H9 (cell line): ENCODE data around the gene SLC26A2. TPM values are rescaled to one million over a fixed set of nuclear protein-coding genes. Genes with fewer than 3 reads are reported as not detected.

Experiments used
- DNase-seq: peaks from one replicate; pipeline ENCODE4 v3.0.0-alpha.2; 2017
- H2AFZ ChIP-seq: one replicate; pipeline ENCODE4 v1.6.1; 2013; ENCODE audit warnings: mild to moderate bottlenecking, low read length, control low read depth, moderate library complexity
- H2AK5ac ChIP-seq: 2 replicates; pipeline ENCODE4 v1.6.1; 2013; ENCODE audit warnings: low read length, control low read depth, mixed read lengths; ENCODE audit not compliant: insufficient read length
- H2BK120ac ChIP-seq: one replicate; pipeline ENCODE4 v1.6.1; 2013; ENCODE audit warnings: low read depth, mild to moderate bottlenecking, low read length, control low read depth, inconsistent platforms; ENCODE audit not compliant: poor library complexity, severe bottlenecking
- H2BK12ac ChIP-seq: 2 replicates; pipeline ENCODE4 v1.6.1; 2013; ENCODE audit warnings: low read length, control low read depth, mixed read lengths, low read depth; ENCODE audit not compliant: insufficient read length
- H2BK15ac ChIP-seq: 2 replicates; pipeline ENCODE4 v1.6.1; 2013; ENCODE audit warnings: low read depth, low read length, control low read depth
- H2BK20ac ChIP-seq: one replicate; pipeline ENCODE4 v1.6.1; 2013; ENCODE audit warnings: low read depth, mild to moderate bottlenecking, low read length, control low read depth, inconsistent platforms; ENCODE audit not compliant: poor library complexity, severe bottlenecking
- H2BK5ac ChIP-seq: 2 replicates; pipeline ENCODE4 v1.6.1; 2013; ENCODE audit warnings: low read length, control low read depth, mixed read lengths; ENCODE audit not compliant: insufficient read length
- H3K14ac ChIP-seq: 2 replicates; pipeline ENCODE4 v1.6.1; 2013; ENCODE audit warnings: low read length, control low read depth; ENCODE audit not compliant: insufficient read depth
- H3K18ac ChIP-seq: 2 replicates; pipeline ENCODE4 v1.6.1; 2013; ENCODE audit warnings: low read depth, mild to moderate bottlenecking, mixed read lengths, low read length, control low read depth; ENCODE audit not compliant: insufficient read length
- H3K23ac ChIP-seq: 2 replicates; pipeline ENCODE4 v1.6.1; 2013; ENCODE audit warnings: low read length, control low read depth, mixed read lengths, low read depth; ENCODE audit not compliant: insufficient read length
- H3K23me2 ChIP-seq: 2 replicates; pipeline ENCODE4 v1.6.1; 2013; ENCODE audit warnings: low read depth, mild to moderate bottlenecking, mixed read lengths, low read length, control low read depth; ENCODE audit not compliant: insufficient read length, poor library complexity, severe bottlenecking
- H3K27ac ChIP-seq: 2 replicates; pipeline ENCODE4 v1.5.1; 2013; ENCODE audit warnings: low read length, control low read depth, mixed read lengths, low read depth; ENCODE audit not compliant: insufficient read length
- H3K27me3 ChIP-seq: 2 replicates; pipeline ENCODE4 v1.6.1; 2013; ENCODE audit warnings: low read length, control low read depth, inconsistent platforms; ENCODE audit not compliant: insufficient read depth
- H3K4ac ChIP-seq: 2 replicates; pipeline ENCODE4 v1.6.1; 2013; ENCODE audit warnings: low read depth, mild to moderate bottlenecking, control low read depth, inconsistent platforms, low read length, moderate library complexity
- H3K4me1 ChIP-seq: 2 replicates; pipeline ENCODE4 v1.6.1; 2013; ENCODE audit warnings: low read length, control low read depth, inconsistent platforms; ENCODE audit not compliant: insufficient read depth
- H3K4me2 ChIP-seq: 2 replicates; pipeline ENCODE4 v1.6.1; 2013; ENCODE audit warnings: low read length, control low read depth, mixed read lengths; ENCODE audit not compliant: insufficient read length, insufficient read depth
- H3K56ac ChIP-seq: 2 replicates; pipeline ENCODE4 v1.6.1; 2013; ENCODE audit warnings: low read depth, mild to moderate bottlenecking, mixed read lengths, low read length, control low read depth; ENCODE audit not compliant: insufficient read length
- H3K79me1 ChIP-seq: 2 replicates; pipeline ENCODE4 v1.6.1; 2013; ENCODE audit warnings: low read depth, mild to moderate bottlenecking, moderate library complexity, low read length, control low read depth, inconsistent platforms; ENCODE audit not compliant: insufficient read depth, poor library complexity, severe bottlenecking
- H3K79me2 ChIP-seq: 2 replicates; pipeline ENCODE4 v1.6.1; 2013; ENCODE audit warnings: low read length, control low read depth, inconsistent platforms; ENCODE audit not compliant: insufficient read depth
- H3K9ac ChIP-seq: 2 replicates; pipeline ENCODE4 v1.6.1; 2013; ENCODE audit warnings: low read length, control low read depth, mixed read lengths; ENCODE audit not compliant: insufficient read length; ENCODE audit errors: extremely low read depth
- H3K9me3 ChIP-seq: one replicate; pipeline ENCODE4 v1.6.1; 2013; ENCODE audit warnings: low read depth, low read length, inconsistent platforms; ENCODE audit not compliant: control insufficient read depth
- H3T11ph ChIP-seq: one replicate; pipeline ENCODE4 v1.6.1; 2013; ENCODE audit warnings: mild to moderate bottlenecking, low read length, control low read depth, inconsistent platforms
- H4K20me1 ChIP-seq: one replicate; pipeline ENCODE4 v1.6.1; 2013; ENCODE audit not compliant: control insufficient read depth, insufficient read length, insufficient read depth
- H4K5ac ChIP-seq: 2 replicates; pipeline ENCODE4 v1.6.1; 2013; ENCODE audit warnings: low read depth, mild to moderate bottlenecking, mixed read lengths, low read length, control low read depth; ENCODE audit not compliant: insufficient read length
- H4K8ac ChIP-seq: replicated peaks from 2 replicates; pipeline ENCODE4 v1.6.1; 2013; ENCODE audit warnings: low read length, control low read depth, mixed read lengths, low read depth; ENCODE audit not compliant: insufficient read length
- H4K91ac ChIP-seq: 2 replicates; pipeline ENCODE4 v1.6.1; 2013; ENCODE audit warnings: low read depth, mild to moderate bottlenecking, moderate library complexity, mixed read lengths, low read length, control low read depth; ENCODE audit not compliant: insufficient read length
- H3K27ac Mint-ChIP-seq, 3 experiments: 2 replicates in 2 of 3; 3 replicates in 1 of 3; pipeline ENCODE4 v1.8.0; 2020 to 2021; ENCODE audit warnings: mixed read lengths in 3 of 3, mild to moderate bottlenecking in 1 of 3, moderate library complexity in 1 of 3
- H3K27me3 Mint-ChIP-seq: 2 replicates; pipeline ENCODE4 v1.8.0; 2021; ENCODE audit warnings: low read depth, mild to moderate bottlenecking, moderate library complexity, mixed read lengths
- H3K36me3 Mint-ChIP-seq, 3 experiments: 2 replicates in 2 of 3; 3 replicates in 1 of 3; pipeline ENCODE4 v1.8.0; 2020 to 2021; ENCODE audit warnings: low read depth in 3 of 3, mixed read lengths in 3 of 3; ENCODE audit not compliant: insufficient read depth in 1 of 3
- H3K4me1 Mint-ChIP-seq, 2 experiments: 2 replicates each; pipeline ENCODE4 v1.8.0; 2020; ENCODE audit warnings: mixed read lengths in 2 of 2
- H3K4me3 Mint-ChIP-seq, 2 experiments: 2 replicates in 1 of 2; 3 replicates in 1 of 2; pipeline ENCODE4 v1.8.0; 2020 to 2021; ENCODE audit warnings: mild to moderate bottlenecking in 2 of 2, mixed read lengths in 2 of 2, moderate library complexity in 1 of 2
- H3K9me3 Mint-ChIP-seq, 2 experiments: 2 replicates in 1 of 2; 3 replicates in 1 of 2; pipeline ENCODE4 v1.8.0; 2020; ENCODE audit warnings: mild to moderate bottlenecking in 2 of 2, mixed read lengths in 2 of 2, moderate library complexity in 1 of 2
- CTCF ChIP-seq: fragments of 200-600 bp; sonication (generic); conservative IDR thresholded peaks from 3 replicates; pipeline ENCODE4 v1.8.0; 2021; ENCODE audit warnings: antibody characterized with exemption, mild to moderate bottlenecking
- WGBS: extraction: QIAGEN DNeasy Blood & Tissue Kit; methylation state at CpG from one replicate; pipeline ENCODE4 v1.1.7; 2013; ENCODE audit warnings: missing lambda C conversion rate, low lambda C conversion rate, mixed read lengths; ENCODE audit not compliant: insufficient read length; ENCODE audit errors: extremely low coverage; 5-methylcytosine and 5-hydroxymethylcytosine counted together
- total RNA-seq: library from RNA; stranded (reverse); gene quantifications from 2 replicates; pipeline ENCODE4 v1.2.1, GENCODE V29; 2021

The SLC26A2 gene
- total RNA-seq, 1 experiment from 2014 or later = 5.9 TPM

GRCh38 chr5:150000256-150000989, 39.9 kb downstream of the SLC26A2 start, which contains the start of the genes HMGXB3 and TIGD6:
TSS of gene HMGXB3 (plus strand) at chr5:150000739. CDS start at chr5:150004853, 4,114 bp downstream.
TSS of gene TIGD6 (minus strand) at chr5:150000654. CDS start at chr5:149996348, 4,306 bp downstream.
- Mint-ChIP-seq H3K9me3 (no peaks in the 10 kb centered on the region; a peak in 1 of 5 replicates), H3K4me1 (peaks cover 19 to 23% of the 10 kb centered on the region in 2 experiments), H3K4me3 (peak within 1 kb of the TSS; percentile 88 to 95), H3K36me3 (peaks cover 9 to 15% (median 10%) of the 10 kb centered on the region in 3 experiments; a peak in 6 of 7 replicates), H3K27ac (peak within 1 kb of the TSS; percentile 87 to 97 (median 94)), H3K27me3 (no peaks in the 10 kb centered on the region)
- Histone ChIP-seq H2BK15ac (no peak within 1 kb of the TSS), H4K20me1 (no peaks in the 10 kb centered on the region), H3K14ac (peak within 1 kb of the TSS; percentile 89), H2BK20ac (no peak within 1 kb of the TSS), H3K4ac (no peak within 1 kb of the TSS), H4K91ac (no peak within 1 kb of the TSS), H2AK5ac (no peak within 1 kb of the TSS), H3K4me2 (peak within 1 kb of the TSS; percentile 95), H3K4me1 (peaks cover 2% of the 10 kb centered on the region; the same call in 1 of the 2 replicates), H2AFZ (no peak within 1 kb of the TSS), H3K27me3 (no peaks in the 10 kb centered on the region), H3K79me1 (no peaks in the 10 kb centered on the region), H3T11ph (no peak within 1 kb of the TSS), H2BK5ac (no peak within 1 kb of the TSS), H3K18ac (peak within 1 kb of the TSS; percentile 55), H3K79me2 (no peaks in the 10 kb centered on the region; the same call in 1 of the 2 replicates), H2BK12ac (no peak within 1 kb of the TSS), H3K23ac (no peak within 1 kb of the TSS), H3K9me3 (no peaks in the 10 kb centered on the region), H3K9ac (peak within 1 kb of the TSS; percentile 92), H4K8ac (no peak within 1 kb of the TSS), H2BK120ac (no peak within 1 kb of the TSS), H3K56ac (no peak within 1 kb of the TSS), H3K23me2 (peaks cover 13% of the 10 kb centered on the region), H4K5ac (peak within 1 kb of the TSS; percentile 25), H3K27ac (peak within 1 kb of the TSS; percentile 86)
- no CpG with 5 or more reads among the region's 72 CpGs for WGBS
- TF ChIP-seq CTCF = no peak
- peak; percentile 96 for DNase-seq
